ENCODE measurements around the gene LGALS9. TPM values are rescaled to one million over a fixed set of nuclear protein-coding genes. Genes with fewer than 3 reads are reported as not detected.
"Not testable (repeated sequence)": the region's sequence is repeated elsewhere in the genome, so short reads cannot be mapped to it uniquely, and the experiment has no call there.

Gene LGALS9
- polyA plus RNA-seq, 1 experiment, result 3.0 TPM

- Histone ChIP-seq H3K27ac (ENCODE audit: low read depth, low read length) (no peak overlapping the region), H3K9me3 (ENCODE audit: control insufficient read depth, insufficient read depth, low read length) (no peaks in the 10 kb centered on the region), H3K4me3 (ENCODE audit: low read depth, low read length) (no peak overlapping the region), H3K27me3 (ENCODE audit: control insufficient read depth, insufficient read depth, low read length) (no peaks in the 10 kb centered on the region)
- ChIA-PET CTCF (interaction anchor here (1.4 kb wide), 1 partner anchor 87 kb away, joined by 3 read pairs; no protein-coding TSS in a partner anchor), POLR2A (no interaction called here)
- DNase-seq (ENCODE audit: low read depth, low spot score), result no peak
- no peak for TF ChIP-seq CTCF (IDR thresholded peaks at IDR 0.05; ENCODE audit: low read depth, low read length)
These were observed 38.1 kb downstream of the LGALS9 start for GRCh38 chr17:27669136-27669535.

GRCh38 chr17:27669850-27670249, 38.9 kb downstream of the LGALS9 start:
- no peak for DNase-seq (ENCODE audit: low read depth, low spot score)
- POLR2A ChIA-PET, result no interaction called here
- H3K9me3 ChIP-seq (ENCODE audit: control insufficient read depth, insufficient read depth, low read length), result no peaks in the 10 kb centered on the region
- no peak for TF ChIP-seq CTCF (IDR thresholded peaks at IDR 0.05; ENCODE audit: low read depth, low read length)
- CTCF ChIA-PET, result interaction anchor here (1.4 kb wide), 1 partner anchor 86 kb away, joined by 3 read pairs; no protein-coding TSS in a partner anchor
- H3K27ac ChIP-seq (ENCODE audit: low read depth, low read length), result no peak overlapping the region
- no peaks in the 10 kb centered on the region for H3K27me3 ChIP-seq (ENCODE audit: control insufficient read depth, insufficient read depth, low read length)
- H3K4me3 ChIP-seq (ENCODE audit: low read depth, low read length), result no peak overlapping the region

- POLR2A ChIA-PET, result no interaction called here
- CTCF ChIA-PET, result interaction anchor here (1.4 kb wide), 1 partner anchor 85 kb away, joined by 3 read pairs; no protein-coding TSS in a partner anchor
- Histone ChIP-seq H3K27me3 (ENCODE audit: control insufficient read depth, insufficient read depth, low read length) (no peaks in the 10 kb centered on the region), H3K27ac (ENCODE audit: low read depth, low read length) (no peak overlapping the region), H3K4me3 (ENCODE audit: low read depth, low read length) (no peak overlapping the region), H3K9me3 (ENCODE audit: control insufficient read depth, insufficient read depth, low read length) (no peaks in the 10 kb centered on the region)
- no peak for TF ChIP-seq CTCF (IDR thresholded peaks at IDR 0.05; ENCODE audit: low read depth, low read length)
- no peak for DNase-seq (ENCODE audit: low read depth, low spot score)
These were observed 40.0 kb downstream of the LGALS9 start for GRCh38 chr17:27670791-27671590.

GRCh38 chr17:27671591-27671910, 40.6 kb downstream of the LGALS9 start:
- no peak overlapping the region for H3K27ac ChIP-seq (ENCODE audit: low read depth, low read length)
- no peak overlapping the region for H3K4me3 ChIP-seq (ENCODE audit: low read depth, low read length)
- ChIA-PET CTCF (no interaction called here), POLR2A (no interaction called here)
- H3K9me3 ChIP-seq (ENCODE audit: control insufficient read depth, insufficient read depth, low read length), result no peaks in the 10 kb centered on the region
- no peak for DNase-seq (ENCODE audit: low read depth, low spot score)
- TF ChIP-seq CTCF (IDR thresholded peaks at IDR 0.05; ENCODE audit: low read depth, low read length), result no peak
- no peaks in the 10 kb centered on the region for H3K27me3 ChIP-seq (ENCODE audit: control insufficient read depth, insufficient read depth, low read length)

- POLR2A ChIA-PET; H3K9me3 ChIP-seq (ENCODE audit: control insufficient read depth, insufficient read depth, low read length); DNase-seq (ENCODE audit: low read depth, low spot score); H3K27ac ChIP-seq (ENCODE audit: low read depth, low read length); CTCF ChIA-PET; H3K4me3 ChIP-seq (ENCODE audit: low read depth, low read length); H3K27me3 ChIP-seq (ENCODE audit: control insufficient read depth, insufficient read depth, low read length): not testable (repeated sequence)
These were observed 41.0 kb downstream of the LGALS9 start for GRCh38 chr17:27671977-27672480.
